Stimulated activated CD8-positive, alpha-beta memory T cell treated with anti-CD3 and anti-CD28 coated beads, Interleukin-4, amount 100 ng/mL, for 24 hours (primary cell): ENCODE measurements around the gene STAC3.
"Not testable (repeated sequence)": the region's sequence is repeated elsewhere in the genome, so short reads cannot be mapped to it uniquely, and the experiment has no call there.

Source experiments
- DNase-seq: peaks from one replicate; pipeline ENCODE4 v3.0.0-alpha.2; 2020; ENCODE audit warnings: low read depth

Gene STAC3

GRCh38 chr12:57250956-57251355 lies at the start of gene STAC3:
TSS of gene STAC3 (minus strand) at chr12:57251187. CDS start at chr12:57249636, 1,551 bp downstream.
- no peak for DNase-seq

GRCh38 chr12:57299514-57300016 lies 48.6 kb upstream of the STAC3 start:
- DNase-seq: no peak

- no peak for DNase-seq
Measured at GRCh38 chr12:57296291-57296690, 45.3 kb upstream of the STAC3 start.

DNA sequence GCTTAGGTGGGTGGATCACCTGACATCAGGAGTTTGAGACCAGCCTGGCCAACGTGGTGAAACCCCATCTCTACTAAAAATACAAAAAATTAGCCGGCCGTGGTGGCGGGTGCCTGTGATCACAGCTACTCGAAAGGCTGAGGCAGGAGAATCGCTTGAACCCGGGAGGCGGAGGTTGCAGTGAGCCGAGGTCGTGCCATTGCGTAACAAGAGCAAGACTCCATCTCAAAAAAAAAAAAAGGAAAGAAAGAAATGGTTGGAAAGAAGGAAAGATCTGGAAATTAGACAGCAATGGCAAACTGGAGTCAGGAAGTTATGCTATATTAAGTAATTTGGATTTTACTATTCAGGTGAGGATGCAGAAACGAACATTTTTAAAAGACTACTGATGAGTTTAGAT lies 31.1 kb upstream of the STAC3 start:
- DNase-seq: not testable (repeated sequence)

- DNase-seq: peak; percentile 53
Measured at GRCh38 chr12:57280211-57281062, 29.4 kb upstream of the STAC3 start.

DNA sequence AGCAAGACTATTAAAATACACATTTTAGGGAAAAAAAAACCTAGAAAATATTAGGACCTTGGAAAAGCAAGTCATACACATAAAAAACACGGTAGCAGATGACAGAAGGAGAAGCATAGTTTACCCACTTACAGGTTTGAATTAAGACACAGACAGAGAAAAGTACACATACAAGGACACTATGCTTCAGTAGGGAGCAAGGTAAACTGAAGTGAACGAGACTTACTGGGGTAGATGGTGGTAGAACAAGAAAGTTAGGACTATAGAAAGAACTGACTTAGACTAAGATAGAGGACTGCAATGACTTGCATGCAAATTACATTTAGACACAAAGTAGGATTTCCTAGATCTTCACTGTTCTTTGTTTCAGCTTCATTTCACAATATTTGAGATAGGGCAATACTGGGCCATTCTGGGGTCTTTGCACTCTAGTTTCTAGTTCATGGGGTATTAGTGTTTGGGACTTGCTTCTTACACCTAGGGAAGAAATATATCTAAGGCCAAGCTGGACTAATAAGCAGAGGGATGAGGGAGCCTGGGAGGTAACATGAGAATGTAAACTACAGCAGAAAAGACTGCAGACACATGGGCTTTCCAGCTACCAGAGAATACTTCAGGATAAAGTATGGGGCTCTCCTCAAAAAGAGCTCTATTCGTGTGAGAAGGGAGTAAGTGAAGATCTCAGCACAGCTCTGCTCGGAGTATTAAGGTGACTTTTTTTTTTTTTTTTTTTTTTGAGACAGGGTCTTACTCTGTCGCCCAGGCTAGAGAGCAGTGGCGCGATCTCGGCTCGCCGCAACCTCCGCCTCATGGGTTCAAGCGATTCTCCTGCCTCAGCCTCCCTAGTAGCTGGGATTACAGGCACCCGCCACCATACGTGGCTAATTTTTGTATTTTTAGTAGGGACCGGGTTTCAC lies 27.7 kb upstream of the STAC3 start:
- no peak for DNase-seq

DNA sequence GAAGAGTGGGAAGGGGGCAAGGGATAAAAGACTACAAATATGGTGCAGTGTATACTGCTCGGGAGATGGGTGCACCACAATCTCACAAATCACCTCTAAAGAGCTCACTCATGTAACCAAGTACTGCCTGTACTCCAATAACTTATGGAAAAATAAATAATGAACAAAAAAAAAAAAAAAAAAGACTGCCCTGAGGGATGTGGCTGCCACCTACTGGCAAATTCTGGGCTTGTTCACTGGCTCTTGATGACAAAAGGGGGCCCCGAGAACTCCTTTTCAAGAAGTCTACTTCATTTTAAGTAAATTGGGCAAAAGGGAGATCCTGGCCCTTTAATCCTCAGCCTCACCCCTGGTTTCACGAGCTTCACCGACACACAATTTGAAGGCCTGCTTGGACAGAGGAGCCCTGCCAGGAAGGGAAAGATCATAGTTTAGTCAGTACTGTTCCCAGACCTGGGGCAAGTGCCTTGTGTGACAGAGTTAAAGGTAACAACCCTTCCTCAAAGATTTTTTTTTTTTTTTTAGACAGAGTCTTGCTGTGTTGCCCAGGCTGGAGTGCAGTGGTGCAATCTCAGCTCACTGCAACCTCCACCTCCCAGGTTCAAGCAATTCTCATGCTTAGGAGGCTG lies 26.1 kb upstream of the STAC3 start:
- DNase-seq: no peak

DNA sequence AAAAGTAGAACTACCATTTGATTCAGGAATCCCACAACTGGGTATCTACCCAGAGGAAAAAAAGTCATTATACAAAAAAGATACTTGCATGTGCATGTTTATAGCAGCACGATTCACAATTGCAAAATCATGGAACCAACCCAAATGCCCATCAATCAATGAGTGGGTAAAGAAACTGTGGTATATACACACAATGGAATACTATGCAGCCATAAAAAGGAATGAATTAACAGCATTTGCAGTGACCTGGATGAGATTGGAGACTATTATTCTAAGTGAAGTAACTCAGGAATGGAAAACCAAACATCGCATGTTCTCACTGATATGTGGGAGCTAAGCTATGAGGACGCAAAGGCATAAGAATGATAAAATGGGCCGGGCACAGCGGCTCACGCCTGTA lies 25.2 kb upstream of the STAC3 start:
- DNase-seq: not testable (repeated sequence)

DNA sequence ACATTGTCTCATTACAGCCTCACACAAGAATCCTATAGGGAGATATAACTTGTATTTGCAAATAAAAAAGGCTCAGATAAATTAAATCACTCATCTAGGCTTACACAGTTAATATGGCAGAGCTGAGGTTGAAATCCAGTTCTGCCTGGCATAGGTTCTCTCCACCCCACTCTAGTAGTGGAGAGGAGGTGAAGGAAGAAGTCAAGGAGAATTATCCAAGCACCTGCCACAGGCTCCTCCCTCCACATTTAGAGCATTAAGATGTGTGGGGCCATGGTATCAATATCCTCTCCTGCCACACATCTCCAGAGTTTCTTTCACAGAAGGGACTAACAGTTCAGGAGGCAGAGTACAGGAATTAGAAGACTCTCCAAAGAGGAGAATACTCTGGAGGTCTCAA lies 22.5 kb upstream of the STAC3 start:
- no peak for DNase-seq

DNA sequence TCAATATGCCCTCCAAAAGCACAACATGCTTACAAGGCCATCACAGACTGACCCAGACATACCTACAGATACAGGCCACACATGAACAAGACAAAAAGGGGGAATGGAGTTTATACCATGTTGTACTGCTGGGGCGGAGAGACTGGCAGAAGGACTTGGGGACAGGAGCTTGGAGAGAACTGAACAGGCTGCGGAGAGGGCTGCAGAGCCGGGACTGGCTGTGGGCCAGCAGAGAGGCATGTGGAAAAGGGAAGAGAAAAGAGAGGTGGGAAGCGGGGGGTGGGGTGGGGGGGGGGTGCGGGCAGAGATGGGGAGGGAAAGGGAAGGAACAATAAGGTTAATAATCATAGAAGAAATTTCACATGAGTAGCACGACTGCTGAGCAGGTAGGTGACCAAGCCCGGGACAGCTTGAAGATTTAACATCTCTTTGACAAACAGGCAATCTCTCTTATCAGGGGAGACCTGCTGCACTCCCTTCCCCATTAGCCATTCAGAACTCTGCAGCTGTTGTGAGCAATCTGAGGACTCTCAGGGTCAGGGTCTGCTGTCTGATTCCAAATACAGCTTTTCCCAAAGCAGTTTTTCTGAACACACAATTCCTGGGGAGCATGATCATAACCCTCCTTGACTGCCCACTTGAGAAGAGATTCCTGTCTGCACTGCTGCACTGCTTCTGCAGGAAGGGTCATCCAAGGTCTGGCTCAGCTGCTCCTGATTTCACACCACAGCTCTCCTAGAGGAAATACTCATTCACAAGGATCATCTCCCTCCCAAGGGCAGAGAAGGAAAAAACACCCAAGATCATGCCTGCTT lies 21.6 kb upstream of the STAC3 start:
- no peak for DNase-seq

DNA sequence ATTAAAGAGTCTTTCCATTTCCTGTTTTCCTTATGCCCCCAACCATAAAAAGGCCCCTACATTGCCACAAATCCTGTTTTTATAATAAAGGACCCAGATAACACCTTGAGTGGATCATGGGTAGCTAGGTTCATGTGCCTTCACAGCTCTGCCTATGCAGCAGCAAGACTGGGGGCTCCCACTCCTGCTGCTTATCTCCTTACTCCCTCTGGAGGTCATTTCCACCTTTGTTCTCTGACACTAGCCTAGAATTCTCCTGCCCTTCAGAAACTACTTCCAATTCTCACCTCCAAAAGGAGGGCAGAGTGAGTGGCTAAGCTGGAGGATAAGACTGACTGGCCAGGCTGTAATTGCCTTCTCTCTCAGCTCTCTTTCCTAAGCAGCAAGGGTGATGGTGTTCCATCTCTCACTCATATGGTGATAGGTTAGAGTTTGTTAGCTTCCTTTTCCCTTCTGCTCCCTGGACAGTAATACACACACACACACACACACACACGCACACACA lies 20.0 kb upstream of the STAC3 start:
- no peak for DNase-seq

GRCh38 chr12:57268264-57268663 lies 17.3 kb upstream of the STAC3 start:
- DNase-seq: no peak

DNA sequence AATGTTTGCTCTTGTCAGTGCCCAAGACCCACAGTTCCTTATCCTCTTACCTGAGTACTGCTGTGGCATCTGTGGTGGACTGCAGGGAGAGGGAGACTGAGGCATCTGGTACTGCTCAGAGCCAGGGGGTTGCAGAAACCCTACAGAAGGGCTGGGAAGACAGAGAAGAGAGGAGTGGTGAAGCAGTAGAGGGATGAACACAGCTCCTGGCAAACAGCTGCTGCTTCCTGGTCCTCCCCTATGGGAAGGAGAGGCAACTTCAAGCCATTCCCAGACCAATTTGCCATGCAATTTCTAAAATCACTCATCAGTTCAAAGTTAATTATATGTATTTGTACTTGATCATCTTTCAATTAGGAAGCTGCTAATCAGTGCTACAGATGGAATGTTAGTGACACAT lies 15.7 kb upstream of the STAC3 start:
- no peak for DNase-seq

DNA sequence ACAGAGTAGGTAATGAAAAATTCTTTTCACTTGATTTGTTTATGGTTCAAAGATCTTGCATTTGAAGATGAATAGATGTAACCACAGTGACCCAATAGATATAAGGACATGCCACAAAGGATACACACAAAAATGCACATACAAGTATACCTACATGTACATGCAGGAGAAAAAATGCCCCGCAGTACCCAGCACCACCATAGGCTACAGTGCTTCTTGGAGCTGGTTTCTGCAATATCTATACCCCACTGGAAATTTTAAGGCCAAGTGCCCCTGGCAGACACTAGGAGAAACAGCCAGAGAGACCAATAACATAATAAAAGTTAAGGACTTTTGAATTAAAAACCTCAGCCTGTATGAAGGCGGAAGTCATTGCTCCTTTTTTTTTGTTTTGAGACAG lies 12.1 kb upstream of the STAC3 start:
- no peak for DNase-seq

- DNase-seq: no peak
Measured at GRCh38 chr12:57262126-57262822, 11.3 kb upstream of the STAC3 start.

DNA sequence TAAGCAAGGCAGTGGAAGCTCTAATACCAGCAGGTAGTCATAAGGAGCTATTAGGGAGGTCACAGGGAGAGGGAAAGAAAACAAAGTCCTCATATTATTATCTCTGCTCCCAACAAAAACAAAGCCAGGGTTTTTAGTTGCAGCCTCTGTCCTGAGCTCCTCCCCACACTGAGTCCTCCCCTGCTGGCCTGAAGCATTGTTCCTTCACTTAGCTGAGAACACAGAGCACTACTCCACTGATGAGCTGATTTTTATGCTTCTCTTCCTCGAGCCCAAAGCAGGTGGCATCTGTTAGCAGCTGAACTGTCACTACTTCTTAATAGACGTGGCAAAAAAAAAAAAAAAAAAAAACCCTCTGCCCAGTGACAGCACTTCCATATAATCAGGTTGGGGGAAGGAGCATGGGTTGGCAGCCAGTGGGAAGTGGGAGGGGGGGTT lies 10.5 kb upstream of the STAC3 start:
- DNase-seq: no peak

DNA sequence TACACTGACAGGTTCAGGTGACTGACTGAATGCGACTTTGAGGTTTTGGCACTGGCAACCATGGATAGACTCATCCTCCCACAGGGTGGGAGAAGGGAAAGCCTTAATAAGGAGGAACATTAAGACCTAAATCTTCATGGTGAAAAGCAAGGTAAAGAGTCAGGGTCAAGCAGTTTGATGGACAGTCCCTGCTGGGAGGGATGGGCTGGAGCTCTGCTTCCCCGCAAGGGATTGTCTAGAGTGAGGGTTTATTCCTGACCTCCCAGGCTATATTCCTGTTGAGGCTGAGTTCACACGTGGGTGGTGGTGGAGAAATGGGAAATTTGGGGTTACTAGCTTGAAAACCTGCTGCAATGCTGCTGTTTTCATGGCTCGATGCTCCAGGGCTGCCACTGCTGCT lies 9.4 kb upstream of the STAC3 start:
- DNase-seq: no peak

- no peak for DNase-seq
Measured at GRCh38 chr12:57258977-57259970, 8.3 kb upstream of the STAC3 start.

GRCh38 chr12:57255916-57256315 lies 4.9 kb upstream of the STAC3 start:
- no peak for DNase-seq
